Measurements from ENCODE around the gene TMEM256.

The TMEM256 gene

DNA sequence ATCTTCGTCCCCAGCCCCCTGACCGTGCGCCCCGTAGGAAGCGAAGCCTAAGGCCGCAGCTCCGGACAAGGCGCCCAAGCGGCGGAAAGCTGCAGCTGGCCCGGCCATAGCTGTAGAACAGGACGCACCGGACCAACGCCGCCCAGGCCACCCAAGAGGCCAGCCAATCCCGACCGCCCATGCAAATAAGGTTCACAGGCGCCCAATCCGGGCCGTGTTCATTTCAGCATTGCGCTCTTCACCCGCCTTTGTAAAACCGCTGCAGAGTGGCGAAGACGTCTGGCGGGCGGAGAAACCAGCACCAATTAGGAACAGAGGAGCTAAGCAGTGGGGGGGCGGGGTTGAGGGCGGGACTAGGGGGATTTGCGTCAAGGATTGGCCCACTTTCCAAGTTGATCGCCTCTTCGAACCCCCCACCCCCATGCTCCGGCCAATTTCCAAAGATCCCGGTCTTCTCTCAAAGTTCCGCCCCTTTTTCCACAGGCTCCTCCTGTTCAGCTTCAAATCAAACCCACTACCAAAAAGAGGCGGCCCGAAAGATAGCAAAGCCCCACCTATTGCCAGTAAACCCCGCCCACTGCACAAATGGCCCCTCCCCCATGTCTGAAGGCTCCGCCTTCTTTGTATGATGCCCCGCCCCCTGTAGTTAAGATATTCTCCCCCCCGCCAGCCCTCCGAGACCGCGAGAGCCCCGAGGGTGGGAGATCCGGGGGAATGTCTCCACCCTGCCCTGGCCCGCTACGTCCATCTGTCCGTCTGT is at the start of gene TMEM256:
Gene TMEM256 (minus strand): TSS at position 121 of the 760 bp plus-strand sequence. CDS start 13 bp downstream, at position 108.
- DNase-seq: peak; percentile 64

DNA sequence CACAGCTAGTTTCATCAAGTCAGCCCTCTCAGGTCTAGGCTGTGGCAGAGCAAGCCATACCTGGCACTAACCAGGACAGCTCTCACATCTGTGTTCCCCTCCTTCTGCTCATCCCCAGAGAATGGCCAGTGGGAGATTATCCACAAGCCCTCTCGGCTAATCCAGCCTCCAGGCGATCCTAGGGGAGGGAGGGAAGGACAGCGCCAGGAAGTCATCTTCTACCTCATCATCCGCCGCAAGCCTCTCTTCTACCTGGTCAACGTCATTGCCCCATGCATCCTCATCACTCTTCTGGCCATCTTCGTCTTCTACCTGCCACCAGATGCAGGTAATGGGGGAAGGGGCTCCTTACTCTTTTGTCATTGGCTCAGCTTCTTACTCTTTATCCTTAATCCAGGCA is 44.6 kb upstream of the TMEM256 start:
- DNase-seq: no peak

GRCh38 chr17:7445619-7445968 is 41.7 kb upstream of the TMEM256 start:
- DNase-seq: no peak

- DNase-seq: no peak
Measured at GRCh38 chr17:7444682-7445618, 41.1 kb upstream of the TMEM256 start, which contains the start of gene CHRNB1. Gene CHRNB1 (plus strand): TSS chr17:7445061. CDS start chr17:7445128, 67 bp downstream.

DNA sequence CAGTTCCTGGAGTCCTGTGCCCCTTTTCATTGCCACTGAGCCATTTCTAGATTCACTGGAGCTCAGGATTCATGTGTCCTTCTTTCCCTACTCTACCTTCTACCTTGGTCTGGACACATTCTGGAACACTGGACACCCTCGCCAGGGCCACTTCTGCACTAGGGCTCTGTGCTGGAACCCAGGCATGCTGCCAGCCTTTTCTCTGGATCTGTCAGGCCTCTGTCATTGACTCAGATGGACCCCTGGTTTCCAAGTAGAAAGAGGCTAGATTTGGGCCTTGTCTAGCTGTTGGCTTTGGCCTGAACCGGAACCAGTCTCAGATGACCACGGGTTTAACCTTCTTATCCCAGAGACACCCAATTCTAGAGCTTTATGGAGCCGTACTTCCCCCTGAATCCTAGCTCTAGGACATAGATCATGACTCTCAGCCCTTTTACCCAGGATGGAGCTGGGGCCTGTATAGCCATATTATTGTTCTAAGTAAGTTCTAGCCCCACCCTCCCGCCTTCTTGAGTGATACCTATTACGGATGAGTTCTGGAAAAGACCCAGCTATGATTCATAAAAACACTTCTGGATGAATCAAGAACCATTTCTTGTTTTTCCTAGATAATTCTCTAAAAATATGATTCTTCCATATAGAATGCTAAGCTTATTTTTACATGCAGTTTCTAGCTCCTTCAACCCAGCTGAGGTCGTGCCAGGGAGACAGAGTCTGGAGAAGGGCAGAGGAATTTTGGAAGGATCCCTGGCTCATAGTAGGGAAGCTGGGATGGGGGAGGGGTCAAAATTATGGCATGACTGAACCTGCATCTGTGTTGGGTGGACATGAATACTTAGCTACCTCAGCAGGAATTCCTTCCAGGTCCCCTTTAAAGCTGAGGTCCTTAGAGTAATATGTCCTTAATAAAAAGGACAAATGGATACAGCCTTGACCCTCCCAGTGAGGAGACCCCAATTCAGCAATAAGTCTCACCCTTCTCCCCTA is 39.9 kb upstream of the TMEM256 start:
- no peak for DNase-seq

DNA sequence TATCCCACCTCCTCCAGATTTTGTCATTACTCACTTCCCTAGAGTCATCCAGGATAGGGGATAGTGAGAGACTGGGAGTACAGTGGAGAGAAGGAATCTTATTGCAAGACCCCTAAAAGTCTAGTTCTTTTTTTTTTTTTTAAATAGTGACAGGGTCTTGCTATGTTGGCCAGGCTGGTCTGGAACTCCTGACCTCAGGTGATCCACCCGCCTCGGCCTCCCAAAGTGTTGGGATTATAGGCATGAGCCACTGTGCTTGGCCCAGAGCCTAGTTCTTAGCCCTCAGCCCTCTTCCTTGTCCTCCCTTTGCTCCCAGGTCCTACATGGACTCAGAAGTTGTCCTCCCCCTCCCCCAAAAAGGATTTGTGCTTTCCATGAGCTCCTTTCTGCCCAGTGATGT is 38.2 kb upstream of the TMEM256 start:
- no peak for DNase-seq

DNA sequence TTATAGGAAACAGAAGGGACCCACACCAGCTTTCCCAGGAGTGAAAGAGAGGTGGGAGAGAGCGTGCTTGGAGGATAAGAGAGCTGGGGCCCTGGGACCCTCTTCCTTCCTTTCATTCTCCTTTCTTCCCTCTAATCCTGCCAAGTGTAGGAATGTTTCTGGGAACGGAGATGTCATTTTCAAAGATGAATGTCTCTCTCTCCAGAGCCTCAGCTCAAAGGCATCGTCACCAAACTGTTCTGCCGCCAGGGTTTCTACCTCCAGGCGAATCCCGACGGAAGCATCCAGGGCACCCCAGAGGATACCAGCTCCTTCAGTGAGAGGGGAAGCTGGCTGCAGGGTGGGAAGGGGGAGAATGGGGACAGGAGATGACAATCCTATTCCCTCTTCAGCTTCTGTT is 37.4 kb upstream of the TMEM256 start:
- DNase-seq: no peak

DNA sequence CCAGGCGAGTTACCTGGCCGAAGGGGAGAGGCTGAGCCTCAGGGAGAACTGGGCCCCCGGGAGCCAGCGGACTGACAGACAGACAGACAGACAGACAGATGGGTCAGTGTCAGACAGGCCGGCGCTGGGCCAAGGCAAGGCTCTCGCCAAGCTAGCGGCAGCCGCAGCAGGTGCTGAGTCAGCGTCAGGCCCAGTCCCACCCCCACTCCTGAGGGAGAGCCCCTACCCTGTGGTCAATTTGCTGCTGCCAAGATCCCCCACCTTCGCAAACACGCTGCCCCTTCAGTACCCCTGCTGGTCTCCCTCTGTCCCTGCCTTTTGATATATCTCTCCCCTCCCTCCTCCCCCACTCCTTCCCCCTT is 36.9 kb upstream of the TMEM256 start:
- DNase-seq: no peak

GRCh38 chr17:7440113-7440833 is 36.4 kb upstream of the TMEM256 start:
- no peak for DNase-seq

GRCh38 chr17:7439462-7440112 is 35.7 kb upstream of the TMEM256 start, which contains the start of gene FGF11:
Gene FGF11 (plus strand): TSS chr17:7439512. CDS start chr17:7439621, 109 bp downstream.
- no peak for DNase-seq

GRCh38 chr17:7438656-7439460 is 35.0 kb upstream of the TMEM256 start:
- no peak for DNase-seq

DNA sequence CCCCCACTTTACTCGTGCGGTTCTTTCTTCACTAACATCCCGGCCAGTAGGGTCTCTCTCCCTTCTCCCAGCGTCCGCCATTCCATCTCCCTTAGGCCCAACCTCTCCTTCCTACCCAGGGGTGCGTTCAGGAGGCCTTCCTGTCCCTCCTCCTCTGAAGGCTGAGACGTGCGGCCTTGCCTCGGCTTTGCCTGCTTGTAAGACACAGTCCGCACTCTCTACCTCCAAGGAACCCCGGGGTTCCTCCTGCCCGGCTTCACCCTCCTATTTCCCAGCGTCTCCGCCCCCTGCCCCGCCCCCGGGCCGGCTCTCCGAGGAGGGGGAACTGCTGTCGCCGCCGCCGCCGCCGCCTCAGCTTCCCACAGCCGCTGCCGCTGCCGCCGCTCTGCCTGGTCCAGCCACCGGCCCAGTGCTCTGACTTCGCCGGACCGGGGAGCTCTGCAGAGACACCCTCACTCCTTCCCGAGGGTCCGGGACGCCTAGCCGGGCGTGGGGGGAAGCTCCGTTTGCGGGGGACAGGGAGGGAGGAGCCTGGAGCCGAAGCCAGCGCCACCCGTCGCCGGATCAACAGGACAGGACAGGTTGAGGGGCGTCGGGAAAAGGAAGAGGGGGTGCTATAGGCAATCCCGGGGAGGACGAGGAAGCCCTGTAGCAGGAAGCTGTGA is 34.2 kb upstream of the TMEM256 start:
- no peak for DNase-seq

- no peak for DNase-seq
Measured at GRCh38 chr17:7437369-7437863, 33.5 kb upstream of the TMEM256 start.

- DNase-seq: no peak
Measured at GRCh38 chr17:7436556-7437368, 32.9 kb upstream of the TMEM256 start.

DNA sequence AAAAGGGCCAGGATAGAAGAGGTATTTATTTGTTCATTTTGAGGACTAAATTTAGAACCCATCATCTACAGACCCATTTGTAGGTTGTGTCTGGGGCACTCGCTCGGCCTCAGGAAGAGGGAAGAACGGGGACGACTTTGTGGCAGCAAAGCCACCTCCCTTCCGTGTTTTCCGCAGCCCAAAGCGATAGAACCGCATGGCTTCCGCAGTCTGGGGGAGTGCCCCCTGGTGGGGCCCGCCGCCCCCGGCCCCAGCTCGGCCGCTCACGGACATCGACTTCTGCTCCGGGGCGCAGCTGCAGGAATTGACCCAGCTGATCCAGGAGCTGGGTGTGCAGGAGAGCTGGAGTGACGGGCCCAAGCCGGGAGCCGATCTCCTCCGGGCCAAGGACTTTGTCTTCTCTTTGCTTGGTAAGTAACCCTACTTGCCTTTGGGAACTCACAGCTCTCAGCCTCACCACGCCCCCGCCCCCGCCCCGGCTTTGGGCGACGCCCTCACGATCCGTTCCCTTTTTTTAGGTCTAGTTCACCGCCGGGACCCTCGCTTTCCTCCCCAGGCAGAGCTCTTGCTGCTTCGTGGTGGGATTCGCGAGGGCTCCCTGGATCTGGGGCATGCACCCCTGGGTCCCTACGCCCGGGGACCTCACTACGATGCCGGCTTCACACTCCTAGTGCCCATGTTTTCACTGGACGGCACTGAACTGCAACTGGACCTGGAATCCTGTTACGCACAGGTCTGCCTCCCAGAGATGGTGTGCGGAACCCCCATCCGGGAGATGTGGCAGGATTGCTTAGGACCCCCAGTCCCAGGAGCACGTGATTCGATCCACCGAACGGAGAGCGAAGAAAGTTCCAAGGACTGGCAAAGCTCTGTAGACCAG is 32.0 kb upstream of the TMEM256 start:
- DNase-seq: no peak

GRCh38 chr17:7432296-7432695 is 28.4 kb upstream of the TMEM256 start:
- DNase-seq: no peak

DNA sequence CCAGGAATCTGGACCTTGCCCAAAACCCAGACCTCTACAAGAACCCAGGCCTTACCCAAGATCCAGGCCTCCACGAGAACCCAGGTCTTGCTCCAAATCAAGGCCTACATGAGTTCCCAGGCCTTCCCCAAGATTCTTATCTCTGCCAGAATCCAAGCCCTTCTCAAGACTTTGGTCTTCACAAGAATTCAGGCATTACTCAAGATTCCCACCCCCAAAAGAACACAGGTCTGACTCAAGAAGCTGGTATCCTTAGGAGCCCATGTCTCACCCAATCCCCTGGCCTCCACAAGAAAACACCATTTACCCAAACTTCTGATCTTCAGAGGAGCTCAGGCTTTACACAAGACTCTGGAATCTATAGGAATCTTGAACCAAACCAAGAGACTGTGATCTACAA is 27.3 kb upstream of the TMEM256 start:
- DNase-seq: no peak

GRCh38 chr17:7429722-7430121 is 25.8 kb upstream of the TMEM256 start:
- DNase-seq: no peak
